Endothelial cell of umbilical vein (primary cell): ENCODE data around the gene PRKCZ. TPM values are rescaled to one million over a fixed set of nuclear protein-coding genes. Genes with fewer than 3 reads are reported as not detected.

Source experiments
- BruUV-seq: library from RNA; stranded (reverse); fragments of 400-500 nt; replicated peaks from 2 replicates; lab custom pipeline; 2021; lab: Mats Ljungman, UMichigan
- CTCF ChIA-PET: fragments of 300-600, 350-600 bp; sonication (Branson Sonifier 250); formaldehyde crosslinking; loops from one replicate; lab custom pipeline; 2021; ENCODE audit warnings: antibody characterized with exemption, inconsistent platforms; lab: Charles Lee
- POLR2A ChIA-PET: fragments of 300-600, 350-600 bp; sonication (Branson Sonifier 250); formaldehyde crosslinking; loops from one replicate; lab custom pipeline; 2021; ENCODE audit warnings: antibody characterized with exemption, inconsistent platforms; lab: Charles Lee
- DNase-seq: peaks from one replicate; pipeline ENCODE4 v3.0.0-alpha.2; 2011; ENCODE audit warnings: low read depth, low spot score
- FAIRE-seq: peaks from 2 replicates; lab custom pipeline; 2011; peaks lifted over from hg19 to GRCh38; lab: Jason Lieb, UNC
- H2AFZ ChIP-seq: 2 replicates; pipeline ENCODE4 v1.6.0; 2012; ENCODE audit warnings: low read depth, low read length, control low read depth, inconsistent platforms
- H3K27ac ChIP-seq: 2 replicates; pipeline ENCODE4 v1.5.1; 2011; ENCODE audit warnings: low read depth, mild to moderate bottlenecking, control low read depth, low read length, moderate library complexity; ENCODE audit not compliant: insufficient read depth
- H3K27me3 ChIP-seq, 2 experiments: 2 replicates each; pipeline versions ENCODE4 v1.6.0 to v1.6.1; 2011; ENCODE audit warnings: low read length in 2 of 2, mixed read lengths in 1 of 2; ENCODE audit not compliant: control insufficient read depth in 2 of 2, insufficient read depth in 2 of 2
- H3K36me3 ChIP-seq, 2 experiments: 2 replicates in 1 of 2; 3 replicates in 1 of 2; pipeline ENCODE4 v1.5.1; 2011; ENCODE audit warnings: low read length in 2 of 2, mild to moderate bottlenecking in 1 of 2, moderate library complexity in 1 of 2; ENCODE audit not compliant: control insufficient read depth in 2 of 2, insufficient read depth in 2 of 2; ENCODE audit errors: extremely low read depth in 1 of 2
- H3K4me1 ChIP-seq: 3 replicates; pipeline ENCODE4 v1.5.1; 2011; ENCODE audit warnings: mild to moderate bottlenecking, low read length; ENCODE audit not compliant: control insufficient read depth, insufficient read depth; ENCODE audit errors: extremely low read depth
- H3K4me2 ChIP-seq: 2 replicates; pipeline ENCODE4 v1.6.1; 2011; ENCODE audit warnings: low read length, control low read depth, mixed read lengths; ENCODE audit not compliant: insufficient read depth
- H3K4me3 ChIP-seq, 3 experiments: fragments of 200-600 bp in 1 of 3; sonication (generic), shearing (Covaris generic) in 1 of 3; replicated peaks in 1 of 3; 2 replicates each; pipeline ENCODE4 v1.5.1; 2011 to 2016; ENCODE audit warnings: control low read depth in 3 of 3, low read length in 3 of 3, mild to moderate bottlenecking in 2 of 3, inconsistent platforms in 1 of 3, low read depth in 1 of 3, moderate library complexity in 1 of 3; ENCODE audit not compliant: insufficient read depth in 1 of 3
- H3K79me2 ChIP-seq: 2 replicates; pipeline ENCODE4 v1.6.0; 2012; ENCODE audit warnings: low read length, inconsistent platforms; ENCODE audit not compliant: control insufficient read depth, insufficient read depth
- H3K9ac ChIP-seq: replicated peaks from 2 replicates; pipeline ENCODE3; 2011; ENCODE audit warnings: low read length, control low read depth; ENCODE audit not compliant: insufficient read depth; ENCODE audit errors: extremely low read depth
- H3K9me1 ChIP-seq: replicated peaks from 3 replicates; pipeline ENCODE4 v1.6.0; 2011; ENCODE audit warnings: mild to moderate bottlenecking, low read length; ENCODE audit not compliant: control insufficient read depth, insufficient read depth; ENCODE audit errors: extremely low read depth
- H3K9me3 ChIP-seq: replicated peaks from 2 replicates; pipeline ENCODE4 v1.5.1; 2012; ENCODE audit warnings: low read length, inconsistent platforms; ENCODE audit not compliant: control insufficient read depth, insufficient read depth
- H4K20me1 ChIP-seq: replicated peaks from 2 replicates; pipeline ENCODE3; 2011; ENCODE audit warnings: mild to moderate bottlenecking, low read length; ENCODE audit not compliant: control insufficient read depth, insufficient read depth; ENCODE audit errors: extremely low read depth
- EZH2 ChIP-seq: IDR thresholded peaks from 2 replicates; pipeline ENCODE4 v1.6.1; 2012; ENCODE audit warnings: borderline replicate concordance, low read depth, mild to moderate bottlenecking, moderate library complexity, low read length, inconsistent platforms; ENCODE audit not compliant: severe bottlenecking
- FOS ChIP-seq: IDR thresholded peaks from 2 replicates; pipeline ENCODE4 v1.6.1; 2011; ENCODE audit warnings: mild to moderate bottlenecking, low read length, moderate library complexity, borderline replicate concordance; ENCODE audit not compliant: insufficient read depth
- GATA2 ChIP-seq: IDR thresholded peaks from 2 replicates; pipeline ENCODE4 v1.7.0; 2011; ENCODE audit warnings: low read depth, mild to moderate bottlenecking, moderate library complexity, mixed read lengths, low read length; ENCODE audit not compliant: insufficient read length, insufficient read depth
- JUN ChIP-seq: IDR thresholded peaks from 2 replicates; pipeline ENCODE4 v1.6.1; 2011; ENCODE audit warnings: borderline replicate concordance, low read depth; ENCODE audit not compliant: insufficient read length, insufficient read depth
- MAX ChIP-seq: IDR thresholded peaks from 2 replicates; pipeline ENCODE4 v1.6.1; 2011; ENCODE audit not compliant: insufficient read depth, insufficient read length
- MYC ChIP-seq: IDR thresholded peaks from one replicate; pipeline ENCODE4 v1.6.1; 2011; ENCODE audit warnings: mild to moderate bottlenecking, low read depth, low read length
- POLR2A ChIP-seq: IDR thresholded peaks from 2 replicates; pipeline ENCODE4 v1.6.1; 2012; ENCODE audit warnings: low read depth, mild to moderate bottlenecking, control low read depth, low read length
- POLR2AphosphoS5 ChIP-seq: IDR thresholded peaks from 2 replicates; pipeline ENCODE4 v1.6.1; 2012; ENCODE audit warnings: low read depth, mild to moderate bottlenecking, control low read depth, low read length, moderate library complexity; ENCODE audit not compliant: insufficient read depth
- dilution Hi-C: fragments of 300-500 bp; cut with MboI; formaldehyde crosslinking; loops from one replicate; pipeline ENCODE4 v1.15.0; 2019; ENCODE audit warnings: low sequenced_read_pairs; ENCODE audit not compliant: extremely low pct_ligation_motif_present
- intact Hi-C: fragments of 100-400 bp; cut with micrococcal nuclease; formaldehyde crosslinking; loops from one replicate; pipeline ENCODE4 v1.10.0; 2022
- polyA plus RNA-seq, 4 experiments: library from polyadenylated mRNA; depleted of rRNA in 3 of 4; stranded (reverse) in 3 of 4; unstranded in 1 of 4; fragments of >200 nt; gene quantifications; 2 replicates each; pipeline versions ENCODE4 v1.2.1 to v1.2.3, GENCODE V29; 2011 to 2012; ENCODE audit warnings: missing spikeins in 1 of 4
- total RNA-seq: library from RNA; stranded (reverse); gene quantifications from 2 replicates; pipeline ENCODE4 v1.2.3, GENCODE V29; 2021
- TF ChIP-seq, protein P1 (sequence below), 2 donors: IDR thresholded peaks; 1 replicate in 1 of 2; 2 replicates in 1 of 2; pipeline ENCODE4 v1.5.1; 2011; ENCODE audit warnings: low read length in 2 of 2, mild to moderate bottlenecking in 2 of 2, moderate library complexity in 2 of 2, control low read depth in 1 of 2, inconsistent platforms in 1 of 2, low read depth in 1 of 2; ENCODE audit not compliant: insufficient read depth in 1 of 2; ENCODE audit errors: extremely low read depth in 1 of 2

Gene PRKCZ
- total and polyA plus RNA-seq, 2 donors (not counting 3 experiments of a cell fraction or from before 2014, with no cell fraction given) = 0.22 to 1.7 TPM

GRCh38 chr1:2019172-2019543, 31.1 kb upstream of the PRKCZ start, which contains the start of gene GABRD:
TSS of gene GABRD (plus strand) at chr1:2019345. CDS start at chr1:2019424, 79 bp downstream.
- Histone ChIP-seq H3K27ac (no peak within 1 kb of the TSS), H3K79me2 (no peaks in the 10 kb centered on the region), H2AFZ (no peak within 1 kb of the TSS), H4K20me1 (no peaks in the 10 kb centered on the region), H3K4me3 (no peak within 1 kb of the TSS), H3K4me2 (no peak within 1 kb of the TSS), H3K4me1 (no peaks in the 10 kb centered on the region), H3K9ac (no peak within 1 kb of the TSS), H3K9me1 (no peaks in the 10 kb centered on the region), H3K9me3 (no peaks in the 10 kb centered on the region), H3K36me3 (no peaks in the 10 kb centered on the region), H3K27me3 (peaks cover 24 to 27% of the 10 kb centered on the region in 2 experiments)
- no peak for DNase-seq
- no peak for FAIRE-seq
- ChIA-PET CTCF (interaction anchor here (0.7 to 2.4 kb wide), 3 partner anchors 26 to 155 kb away, joined by 3 to 9 read pairs (median 3); no protein-coding TSS in a partner anchor), POLR2A (no interaction called here)
- no TSS peak for BruUV-seq
- dilution Hi-C loops (no loop called here), intact Hi-C loops (no loop called here)
- TF ChIP-seq, protein P1, sequence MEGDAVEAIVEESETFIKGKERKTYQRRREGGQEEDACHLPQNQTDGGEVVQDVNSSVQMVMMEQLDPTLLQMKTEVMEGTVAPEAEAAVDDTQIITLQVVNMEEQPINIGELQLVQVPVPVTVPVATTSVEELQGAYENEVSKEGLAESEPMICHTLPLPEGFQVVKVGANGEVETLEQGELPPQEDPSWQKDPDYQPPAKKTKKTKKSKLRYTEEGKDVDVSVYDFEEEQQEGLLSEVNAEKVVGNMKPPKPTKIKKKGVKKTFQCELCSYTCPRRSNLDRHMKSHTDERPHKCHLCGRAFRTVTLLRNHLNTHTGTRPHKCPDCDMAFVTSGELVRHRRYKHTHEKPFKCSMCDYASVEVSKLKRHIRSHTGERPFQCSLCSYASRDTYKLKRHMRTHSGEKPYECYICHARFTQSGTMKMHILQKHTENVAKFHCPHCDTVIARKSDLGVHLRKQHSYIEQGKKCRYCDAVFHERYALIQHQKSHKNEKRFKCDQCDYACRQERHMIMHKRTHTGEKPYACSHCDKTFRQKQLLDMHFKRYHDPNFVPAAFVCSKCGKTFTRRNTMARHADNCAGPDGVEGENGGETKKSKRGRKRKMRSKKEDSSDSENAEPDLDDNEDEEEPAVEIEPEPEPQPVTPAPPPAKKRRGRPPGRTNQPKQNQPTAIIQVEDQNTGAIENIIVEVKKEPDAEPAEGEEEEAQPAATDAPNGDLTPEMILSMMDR (IDR thresholded peaks at IDR 0.05; ENCODE audit: extremely low read depth in 1 of 2, insufficient read depth in 1 of 2, low read depth in 1 of 2, low read length in 2 of 2) = no peak
- TF ChIP-seq JUN (no peak), MYC (no peak), GATA2 (no peak), EZH2 (no peak), POLR2AphosphoS5 (no peak), FOS (no peak), POLR2A (no peak), MAX (no peak)
